Iris pigment epithelial cell (primary cell): Measurements from ENCODE around the gene SEMA4D.
A peak's percentile ranks its signal among the peaks of the same experiment; 100 is the strongest.

Experiments used
- DNase-seq: peaks from one replicate; pipeline ENCODE4 v3.0.0-alpha.2; 2011; ENCODE audit warnings: low read depth

The SEMA4D gene

GRCh38 chr9:89431930-89432725, 65.8 kb downstream of the SEMA4D start:
- DNase-seq = no peak

DNA sequence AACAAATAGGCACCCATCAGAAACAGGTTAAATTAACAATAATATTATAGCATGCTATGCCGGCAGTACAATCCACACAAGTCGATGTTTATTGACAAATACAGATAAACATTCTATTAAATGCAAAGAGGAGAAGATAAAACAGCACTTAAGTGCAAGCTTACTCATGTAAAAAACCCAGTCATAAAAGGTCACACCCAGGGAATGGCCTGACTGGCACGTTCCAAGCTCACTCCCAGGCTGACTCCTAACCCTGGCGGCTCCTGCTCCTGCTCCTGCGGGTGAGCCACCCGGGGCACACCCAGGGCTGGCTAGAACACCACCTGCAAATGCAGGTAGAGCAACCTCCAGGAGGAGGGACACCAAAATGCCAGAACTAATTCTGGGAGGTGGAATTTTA, 66.9 kb downstream of the SEMA4D start:
- DNase-seq = no peak

- no peak for DNase-seq
These were observed 68.7 kb downstream of the SEMA4D start for GRCh38 chr9:89428901-89429890.

GRCh38 chr9:89428222-89428761, 69.6 kb downstream of the SEMA4D start:
- DNase-seq = no peak

GRCh38 chr9:89427621-89428221, 70.2 kb downstream of the SEMA4D start:
- DNase-seq = no peak

GRCh38 chr9:89426384-89426961, 71.4 kb downstream of the SEMA4D start:
- DNase-seq = no peak

GRCh38 chr9:89425921-89426383, 72.0 kb downstream of the SEMA4D start:
- DNase-seq = no peak

- DNase-seq = peak; percentile 25
These were observed 72.7 kb downstream of the SEMA4D start for GRCh38 chr9:89425024-89425805.

GRCh38 chr9:89422151-89422975, 75.5 kb downstream of the SEMA4D start:
- peak; percentile 86 for DNase-seq

- peak; percentile 63 for DNase-seq
These were observed 76.3 kb downstream of the SEMA4D start for GRCh38 chr9:89421595-89421994.

DNA sequence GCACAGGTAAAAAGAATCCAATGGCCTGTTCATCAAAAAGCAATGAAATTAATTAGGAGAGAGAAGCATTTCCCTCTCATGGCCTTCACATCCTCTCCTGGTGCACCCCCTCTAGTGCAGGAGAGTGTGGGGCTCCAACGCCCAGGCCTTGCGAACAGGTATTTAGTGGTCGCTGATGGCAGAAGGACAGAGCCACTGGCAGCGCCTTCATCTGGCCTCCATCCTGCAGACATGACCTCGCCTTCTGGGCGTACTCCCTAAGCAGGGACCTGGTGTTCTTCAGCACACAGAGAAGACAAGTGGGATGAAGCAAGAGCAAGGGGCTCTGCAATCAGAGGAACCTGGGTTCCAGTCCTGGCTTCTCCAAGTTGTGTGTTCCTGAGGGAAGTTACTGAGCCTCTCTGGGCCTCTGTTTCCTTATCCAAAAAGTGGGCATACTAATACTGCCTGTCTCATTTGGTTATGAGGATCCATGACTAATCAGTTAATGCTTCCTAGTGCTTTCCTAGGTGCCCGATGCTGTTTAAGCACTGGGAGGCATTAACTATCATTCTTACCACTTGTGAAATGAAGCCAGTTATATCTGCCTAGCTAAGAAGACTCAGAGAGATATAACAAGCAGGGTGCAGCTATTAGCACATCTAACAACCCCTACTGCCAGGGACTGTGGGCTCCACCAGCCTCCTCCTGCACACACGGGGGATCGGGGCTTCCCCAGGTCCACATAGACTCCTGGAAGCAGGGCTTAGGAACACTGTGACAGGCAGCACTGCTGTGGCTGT, 77.3 kb downstream of the SEMA4D start:
- no peak for DNase-seq

DNA sequence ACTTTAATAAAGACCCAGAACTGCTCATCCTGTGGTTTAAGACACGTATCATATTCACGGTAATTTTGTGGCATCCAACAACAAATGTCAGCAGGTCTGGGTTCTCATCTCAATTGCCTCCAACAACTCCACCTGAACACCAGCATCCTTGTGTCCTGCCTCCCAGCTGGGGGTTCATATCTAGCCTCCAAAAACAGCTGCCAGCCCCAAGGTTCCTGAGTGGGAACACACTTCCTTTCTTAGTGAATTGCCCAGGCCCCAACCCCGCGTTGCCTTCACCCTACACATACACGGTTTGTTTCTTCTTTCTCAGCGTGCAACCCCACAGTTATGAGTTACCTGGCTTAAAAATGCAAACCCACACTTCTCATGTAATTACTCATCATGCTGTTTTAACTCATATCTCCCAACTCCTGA, 77.9 kb downstream of the SEMA4D start:
- DNase-seq = no peak

GRCh38 chr9:89418882-89419640, 78.9 kb downstream of the SEMA4D start:
- DNase-seq = no peak

DNA sequence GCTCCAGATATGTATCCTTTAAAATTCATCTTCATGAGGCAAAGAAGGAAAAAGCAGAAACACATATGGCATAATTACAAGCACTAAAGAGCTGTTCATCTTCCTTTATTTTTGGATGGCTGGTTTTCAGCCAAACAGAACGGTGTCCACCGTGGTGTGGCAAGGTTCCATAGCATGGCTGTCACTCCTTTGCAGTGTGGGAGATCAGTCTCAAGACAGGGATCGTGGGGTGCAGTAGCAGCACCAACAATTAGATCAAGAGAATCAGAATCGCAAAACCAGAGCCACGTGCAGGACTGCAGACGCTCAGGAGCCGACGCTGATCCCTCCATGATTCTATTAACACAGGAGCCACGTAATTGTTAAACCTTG, 79.5 kb downstream of the SEMA4D start:
- DNase-seq = peak; percentile 31

GRCh38 chr9:89417832-89418473, 80.0 kb downstream of the SEMA4D start:
- no peak for DNase-seq

DNA sequence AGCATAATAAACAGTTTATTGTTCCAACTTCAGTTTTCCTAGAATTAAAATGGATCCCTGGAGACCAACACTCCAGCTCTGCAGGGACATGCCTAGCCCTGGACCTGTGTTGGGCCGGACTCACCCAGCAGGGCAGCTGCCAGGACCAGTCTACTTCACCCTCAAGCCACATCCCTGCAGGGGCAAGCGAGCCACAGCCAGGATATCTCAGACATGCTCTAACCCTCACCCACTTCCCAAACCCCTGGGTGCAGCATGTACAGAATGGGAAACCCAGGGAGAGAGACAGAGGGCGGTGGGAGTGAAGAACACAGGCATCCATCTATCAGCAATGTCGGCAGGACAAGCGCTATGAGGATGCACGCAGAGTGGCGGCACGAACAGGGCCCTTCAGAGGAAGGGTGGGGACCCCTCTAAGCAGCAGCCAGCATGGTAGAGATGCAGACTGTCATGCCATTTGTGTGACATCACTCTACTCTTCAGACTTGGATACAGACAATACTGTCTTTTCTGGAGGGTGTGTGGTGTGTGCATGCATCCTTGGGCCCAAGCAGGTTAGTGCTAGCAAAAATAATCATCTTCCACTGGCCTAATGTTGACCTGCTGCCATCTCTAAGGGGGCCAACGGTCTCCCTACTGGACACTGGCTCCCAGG, 83.1 kb downstream of the SEMA4D start:
- DNase-seq = no peak

- no peak for DNase-seq
These were observed 83.8 kb downstream of the SEMA4D start for GRCh38 chr9:89413963-89414638.
